Lower leg skin (tissue), 3 donors: ENCODE data around the gene PGA3.
"Not testable (repeated sequence)": the region's sequence is repeated elsewhere in the genome, so short reads cannot be mapped to it uniquely, and the experiment has no call there.

ENCODE experiments used
- CTCF ChIP-seq, 3 donors: fragments of 450-650 bp; IDR thresholded peaks; one replicate each; pipeline ENCODE4 v1.5.1; 2016; ENCODE audit warnings: antibody characterized with exemption in 3 of 3, mild to moderate bottlenecking in 3 of 3, moderate library complexity in 2 of 3
- POLR2A ChIP-seq, 2 donors: fragments of 450-650 bp; IDR thresholded peaks; one replicate each; pipeline ENCODE4 v1.6.1; 2016 to 2017; ENCODE audit warnings: antibody characterized with exemption in 2 of 2, mild to moderate bottlenecking in 1 of 2, moderate library complexity in 1 of 2

GRCh38 chr11:61212202-61212601 is 8.9 kb downstream of the PGA3 start:
- TF ChIP-seq CTCF, POLR2A (IDR thresholded peaks at IDR 0.05): not testable (repeated sequence)
